Astrocyte of the hippocampus (primary cell): ENCODE measurements around the gene RBMY1F.
"Not testable (repeated sequence)": the region's sequence is repeated elsewhere in the genome, so short reads cannot be mapped to it uniquely, and the experiment has no call there.

Source experiments
- DNase-seq: peaks from one replicate; pipeline ENCODE4 v3.0.0; 2011; ENCODE audit warnings: low read depth, low spot score

Gene RBMY1F

DNA sequence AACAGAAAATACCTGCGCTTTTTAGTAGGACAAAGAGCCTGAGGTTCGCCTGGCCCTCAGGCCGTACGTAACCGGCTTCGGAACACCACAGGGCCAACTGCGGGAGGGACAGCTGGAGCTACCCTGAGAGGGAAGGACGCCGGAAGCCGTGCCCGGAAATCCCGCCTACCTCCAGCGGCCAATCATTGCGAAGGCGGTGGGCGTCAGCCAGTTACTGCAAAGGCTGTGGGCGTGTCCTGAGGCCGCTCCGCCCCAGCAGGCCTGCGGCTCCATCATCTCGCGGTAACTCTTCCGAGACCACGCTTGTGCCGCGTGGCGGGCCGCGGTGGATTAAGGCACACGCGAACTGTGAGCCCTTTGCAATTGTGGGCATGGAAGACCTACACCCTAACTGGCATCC, at the start of gene RBMY1F:
Gene RBMY1F (minus strand): TSS at position 101 of the 400 bp plus-strand sequence. CDS start 1,954 bp downstream, outside the sequence.
- DNase-seq: not testable (repeated sequence)

DNA sequence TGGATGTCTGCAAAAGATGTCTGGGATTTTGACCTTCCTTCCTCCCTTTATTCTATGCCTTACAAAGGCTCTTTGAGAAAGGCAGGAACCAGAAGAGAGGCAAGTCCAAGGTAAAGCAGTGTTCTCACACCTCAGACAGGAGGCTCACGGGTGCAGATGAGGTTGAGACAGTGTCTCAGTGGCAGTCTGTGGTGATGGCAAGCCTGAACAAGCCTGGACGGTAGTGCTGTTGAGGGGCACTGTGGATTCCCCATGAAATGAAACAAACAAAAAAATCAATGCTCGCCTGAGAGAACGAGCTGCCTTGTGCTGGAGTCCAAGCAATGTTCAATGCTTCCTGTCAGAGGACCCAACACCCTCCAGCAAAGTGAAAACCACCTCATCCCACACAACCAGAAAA, 31.6 kb downstream of the RBMY1F start:
- DNase-seq: not testable (repeated sequence)

DNA sequence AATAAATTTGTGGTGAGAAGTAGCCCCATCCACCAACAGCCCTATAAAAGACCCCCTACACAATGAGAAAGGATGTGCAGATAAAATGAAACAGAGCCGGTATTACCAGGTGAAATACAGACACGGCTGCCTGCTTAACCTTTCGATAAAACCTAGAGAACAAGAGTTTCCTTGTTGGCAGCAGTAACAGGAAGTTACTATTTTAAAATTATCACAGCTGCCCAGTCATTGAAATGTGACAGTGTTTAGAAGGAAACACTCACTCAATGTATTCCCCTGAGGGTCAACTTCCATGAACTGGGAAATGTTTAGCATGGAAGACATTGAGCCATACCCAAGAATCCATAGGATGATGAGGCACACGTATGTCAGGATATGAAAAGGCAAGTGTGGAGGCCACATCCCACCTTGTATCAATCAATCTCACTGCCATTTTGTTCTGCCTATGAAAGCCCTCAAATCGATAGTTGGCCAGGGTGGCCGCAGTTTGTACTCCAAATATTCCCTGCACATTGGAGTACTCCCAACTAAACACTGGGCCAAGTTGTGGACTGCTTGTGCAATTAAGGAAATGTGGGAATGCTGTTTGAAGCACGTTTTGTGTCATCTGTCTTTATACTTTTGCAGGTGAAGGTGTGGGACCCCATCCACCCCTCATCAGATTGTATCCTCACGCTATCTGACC, 41.6 kb downstream of the RBMY1F start:
- not testable (repeated sequence) for DNase-seq

DNA sequence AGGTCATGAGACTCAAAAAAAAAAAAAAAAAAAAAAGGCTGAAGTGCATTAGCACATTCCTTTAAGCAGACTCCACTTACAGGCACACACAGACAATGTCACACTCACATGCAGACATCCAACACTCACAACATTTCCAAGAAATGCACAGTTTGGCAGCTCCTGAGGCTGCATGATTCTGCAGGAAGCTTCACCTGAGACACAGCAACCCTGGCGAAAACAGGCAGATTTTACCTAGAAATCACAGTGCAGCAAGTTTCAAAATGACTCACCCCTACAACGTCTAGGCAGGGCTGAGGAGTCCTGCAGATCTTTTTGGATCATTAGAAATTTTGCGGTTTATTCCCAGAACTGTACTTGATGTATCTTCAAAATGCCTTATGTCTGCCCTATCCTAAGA, 48.0 kb downstream of the RBMY1F start:
- DNase-seq: not testable (repeated sequence)

DNA sequence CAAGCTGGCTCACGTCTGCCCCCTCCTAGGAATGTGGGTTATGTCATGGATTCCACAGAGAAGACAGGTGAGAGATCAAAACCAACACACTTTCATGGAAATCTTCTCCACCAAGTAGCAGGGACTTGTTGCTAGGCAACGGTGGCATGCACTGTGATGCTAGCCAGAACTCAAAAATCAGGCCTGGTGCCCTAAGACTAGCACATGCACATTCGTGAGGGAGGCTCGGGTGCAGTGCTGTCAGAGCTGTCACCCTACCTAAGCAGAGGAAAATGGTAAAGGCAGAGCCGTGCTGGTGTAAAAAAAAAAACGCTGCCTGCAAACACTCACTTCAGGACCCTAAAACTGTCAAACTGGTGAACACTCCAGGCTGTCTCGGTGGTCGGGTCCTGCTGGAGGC, 52.2 kb downstream of the RBMY1F start:
- DNase-seq: not testable (repeated sequence)
